Liver (tissue), 3 donors: Measurements from ENCODE around the gene TUBA4A.
A peak's percentile ranks its signal among the peaks of the same experiment; 100 is the strongest.

Source experiments
- RAD21 ChIP-seq, 2 donors: IDR thresholded peaks; 2 replicates each; pipeline ENCODE4 v1.6.1; 2016; ENCODE audit warnings: antibody characterized with exemption in 2 of 2, mild to moderate bottlenecking in 2 of 2
- TAF1 ChIP-seq: conservative IDR thresholded peaks from 2 replicates; pipeline ENCODE4 v1.6.1; 2016; ENCODE audit warnings: antibody characterized with exemption, mild to moderate bottlenecking
- YY1 ChIP-seq: IDR thresholded peaks from 2 replicates; pipeline ENCODE4 v1.6.1; 2016; ENCODE audit warnings: antibody characterized with exemption, mild to moderate bottlenecking
- TF ChIP-seq, protein P1 (sequence below): fragments of 150-350 bp; IDR thresholded peaks from 2 replicates; pipeline ENCODE4 v1.5.1; 2017; ENCODE audit warnings: improper control_type of control experiment, low read depth, low read length; ENCODE audit not compliant: missing input control
- TF ChIP-seq, protein P2 (sequence below): IDR thresholded peaks from 2 replicates; pipeline ENCODE4 v1.6.1; 2016; ENCODE audit warnings: antibody characterized with exemption
- donor health status: healthy.
- donor health status: healthy.

DNA sequence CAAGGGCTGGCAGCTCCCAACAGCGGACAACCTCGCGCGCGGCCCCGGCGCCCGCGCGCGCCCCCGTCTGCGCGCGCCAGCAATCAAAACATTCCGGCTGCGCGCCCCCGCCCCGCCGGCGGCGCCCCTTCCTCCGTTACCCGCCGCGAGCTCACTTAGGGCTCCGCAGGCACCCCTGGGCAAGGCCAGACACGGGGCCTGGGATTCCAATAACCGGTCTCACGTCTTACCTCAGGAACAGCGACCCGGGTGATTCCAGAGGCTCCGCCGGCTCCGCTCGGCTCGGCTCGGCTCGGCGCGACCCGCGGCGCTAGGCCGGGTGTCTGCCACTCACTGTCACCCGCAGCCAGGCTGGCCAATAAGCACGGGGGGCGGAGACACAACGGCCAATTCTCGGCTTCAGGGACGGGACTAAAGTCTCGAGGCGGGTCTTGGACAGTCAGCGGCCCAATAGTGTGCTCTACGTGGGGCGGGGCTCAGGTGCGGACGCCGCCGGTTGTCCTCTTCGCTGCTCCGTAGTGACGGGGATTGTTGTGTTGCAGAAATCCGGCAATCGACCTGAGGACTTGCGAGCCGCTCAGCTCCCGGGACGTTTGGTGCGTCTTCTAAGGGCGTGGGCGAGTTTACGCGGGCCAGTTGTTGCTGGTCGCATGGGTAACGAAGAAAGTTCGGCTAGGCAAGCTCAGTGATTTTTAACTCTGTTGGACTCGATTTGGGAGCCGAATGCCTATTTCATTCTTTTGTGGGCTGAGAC, 24.2 kb downstream of the TUBA4A start, which contains the start of the genes ANKZF1 and ATG9A:
- TF ChIP-seq, protein P1, sequence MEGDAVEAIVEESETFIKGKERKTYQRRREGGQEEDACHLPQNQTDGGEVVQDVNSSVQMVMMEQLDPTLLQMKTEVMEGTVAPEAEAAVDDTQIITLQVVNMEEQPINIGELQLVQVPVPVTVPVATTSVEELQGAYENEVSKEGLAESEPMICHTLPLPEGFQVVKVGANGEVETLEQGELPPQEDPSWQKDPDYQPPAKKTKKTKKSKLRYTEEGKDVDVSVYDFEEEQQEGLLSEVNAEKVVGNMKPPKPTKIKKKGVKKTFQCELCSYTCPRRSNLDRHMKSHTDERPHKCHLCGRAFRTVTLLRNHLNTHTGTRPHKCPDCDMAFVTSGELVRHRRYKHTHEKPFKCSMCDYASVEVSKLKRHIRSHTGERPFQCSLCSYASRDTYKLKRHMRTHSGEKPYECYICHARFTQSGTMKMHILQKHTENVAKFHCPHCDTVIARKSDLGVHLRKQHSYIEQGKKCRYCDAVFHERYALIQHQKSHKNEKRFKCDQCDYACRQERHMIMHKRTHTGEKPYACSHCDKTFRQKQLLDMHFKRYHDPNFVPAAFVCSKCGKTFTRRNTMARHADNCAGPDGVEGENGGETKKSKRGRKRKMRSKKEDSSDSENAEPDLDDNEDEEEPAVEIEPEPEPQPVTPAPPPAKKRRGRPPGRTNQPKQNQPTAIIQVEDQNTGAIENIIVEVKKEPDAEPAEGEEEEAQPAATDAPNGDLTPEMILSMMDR: no peak
- peak; percentile 38 to 54 for TF ChIP-seq RAD21 (IDR thresholded peaks at IDR 0.05)
- TF ChIP-seq, protein P2, sequence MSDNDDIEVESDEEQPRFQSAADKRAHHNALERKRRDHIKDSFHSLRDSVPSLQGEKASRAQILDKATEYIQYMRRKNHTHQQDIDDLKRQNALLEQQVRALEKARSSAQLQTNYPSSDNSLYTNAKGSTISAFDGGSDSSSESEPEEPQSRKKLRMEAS: no peak
- peak; percentile 73 for TF ChIP-seq TAF1
- TF ChIP-seq YY1: peak; percentile 88
